Common myeloid progenitor, CD34-positive (primary cell): ENCODE results near the gene RPL13.
"Not testable (repeated sequence)": the region's sequence is repeated elsewhere in the genome, so short reads cannot be mapped to it uniquely, and the experiment has no call there.

ENCODE experiments used
- CTCF ChIA-PET: fragments of 350-600 bp; sonication (Branson Sonifier 250); formaldehyde crosslinking; loops from one replicate; lab custom pipeline; 2021; ENCODE audit warnings: antibody characterized with exemption; lab: Charles Lee
- POLR2A ChIA-PET: fragments of 350-600 bp; sonication (Branson Sonifier 250); formaldehyde crosslinking; loops from one replicate; lab custom pipeline; 2021; ENCODE audit warnings: antibody characterized with exemption; lab: Charles Lee
- DNase-seq, 3 donors: peaks; one replicate each; pipeline versions ENCODE4 v3.0.0 to v3.0.0-alpha.2; 2013
- H3K27ac ChIP-seq, 2 experiments: 1 replicate in 1 of 2; 2 replicates in 1 of 2; pipeline ENCODE4 v1.7.0; 2013; ENCODE audit warnings: inconsistent platforms in 2 of 2, low read length in 2 of 2, mild to moderate bottlenecking in 2 of 2, low read depth in 1 of 2, moderate library complexity in 1 of 2; ENCODE audit not compliant: severe bottlenecking in 2 of 2, insufficient read depth in 1 of 2, poor library complexity in 1 of 2
- H3K27me3 ChIP-seq, 5 experiments: replicated peaks in 2 of 5; 1 replicate in 3 of 5; 2 replicates in 2 of 5; pipeline versions ENCODE4 v1.6.1 to v1.7.0; 2013; ENCODE audit warnings: low read length in 4 of 5, mild to moderate bottlenecking in 2 of 5, moderate library complexity in 2 of 5, inconsistent platforms in 1 of 5; ENCODE audit not compliant: insufficient read depth in 5 of 5, control insufficient read depth in 4 of 5
- H3K36me3 ChIP-seq, 4 experiments: 1 replicate in 2 of 4; 2 replicates in 2 of 4; pipeline versions ENCODE4 v1.6.1 to v1.7.0; 2013; ENCODE audit warnings: low read length in 3 of 4, control low read depth in 1 of 4, mild to moderate bottlenecking in 1 of 4; ENCODE audit not compliant: control insufficient read depth in 4 of 4, insufficient read depth in 4 of 4
- H3K4me1 ChIP-seq, 4 experiments: 1 replicate in 3 of 4; 2 replicates in 1 of 4; pipeline versions ENCODE4 v1.6.1 to v1.7.1; 2013; ENCODE audit warnings: low read length in 3 of 4, mild to moderate bottlenecking in 3 of 4, control low read depth in 1 of 4, inconsistent platforms in 1 of 4, moderate library complexity in 1 of 4; ENCODE audit not compliant: control insufficient read depth in 4 of 4, insufficient read depth in 4 of 4; ENCODE audit errors: control extremely low read depth in 1 of 4
- H3K4me3 ChIP-seq, 7 experiments: 1 replicate in 4 of 7; 2 replicates in 3 of 7; pipeline versions ENCODE4 v1.5.1 to v1.7.0; 2013; ENCODE audit warnings: mild to moderate bottlenecking in 7 of 7, low read length in 6 of 7, moderate library complexity in 6 of 7, inconsistent platforms in 2 of 7, low read depth in 2 of 7, control low read depth in 1 of 7; ENCODE audit not compliant: insufficient read depth in 4 of 7, control insufficient read depth in 1 of 7; ENCODE audit errors: extremely low read depth in 1 of 7
- H3K9me3 ChIP-seq, 5 experiments: 1 replicate in 4 of 5; 2 replicates in 1 of 5; pipeline versions ENCODE4 v1.6.1 to v1.7.1; 2013; ENCODE audit warnings: low read length in 4 of 5, mild to moderate bottlenecking in 2 of 5, inconsistent platforms in 1 of 5, low read depth in 1 of 5, moderate library complexity in 1 of 5; ENCODE audit not compliant: control insufficient read depth in 4 of 5, insufficient read depth in 2 of 5; ENCODE audit errors: control extremely low read depth in 1 of 5
- WGBS: methylation state at CpG from one replicate; pipeline ENCODE4 v1.1.5; 2013; ENCODE audit not compliant: insufficient coverage; 5-methylcytosine and 5-hydroxymethylcytosine counted together

The RPL13 gene

DNA sequence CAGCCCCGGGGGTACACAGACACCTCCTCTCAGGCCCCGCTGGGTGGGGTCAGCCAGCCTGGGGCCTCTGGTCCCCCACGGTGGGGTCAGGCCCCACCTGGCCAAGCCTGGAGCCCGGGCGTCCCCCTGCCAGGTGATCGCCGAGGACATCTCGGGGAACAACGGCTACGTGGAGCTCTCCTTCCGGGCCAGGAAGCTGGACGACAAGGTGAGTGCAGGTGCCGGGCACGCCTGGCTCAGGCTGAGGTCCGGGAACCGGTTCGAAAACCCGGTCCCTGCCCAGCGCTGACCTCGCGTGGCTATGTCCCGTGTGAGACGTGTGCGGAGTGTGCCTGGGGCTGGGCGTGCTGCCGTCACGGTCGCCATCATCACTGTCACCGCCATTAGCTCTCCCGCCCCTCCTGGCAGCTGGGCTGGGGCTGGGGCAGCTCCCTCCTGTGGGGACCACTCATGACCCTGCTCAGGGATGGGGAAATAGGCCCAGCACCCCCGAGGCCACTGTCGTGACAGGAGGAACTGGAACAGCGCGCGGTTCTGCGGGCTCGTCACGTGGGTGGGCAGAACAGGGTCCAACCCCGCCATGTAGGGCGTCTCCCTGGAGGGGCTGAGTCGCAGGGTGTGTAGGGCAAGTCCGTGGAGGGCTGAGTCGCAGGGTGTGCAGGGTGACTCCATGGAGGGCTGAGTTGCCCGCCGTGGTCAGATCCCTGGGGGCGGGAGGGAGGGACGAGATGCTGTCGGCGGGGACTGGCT, 23.6 kb downstream of the RPL13 start:
- ChIA-PET CTCF (interaction anchor here (0.6 kb wide), 1 partner anchor 56 kb away, joined by 3 read pairs; no protein-coding TSS in a partner anchor), POLR2A (interaction anchor here (0.6 kb wide), 1 partner anchor 53 kb away, joined by 3 read pairs; no protein-coding TSS in a partner anchor)
- H3K9me3 ChIP-seq: peaks cover 0 to 3% (median 0%) of the 10 kb centered on the region in 5 experiments
- peaks cover 0 to 7% (median 2%) of the 10 kb centered on the region in 4 experiments for H3K4me1 ChIP-seq
- H3K4me3 ChIP-seq: no peak overlapping the region
- 95% methylated on average over 45 of the region's 49 CpGs for WGBS
- no peaks in the 10 kb centered on the region for H3K27me3 ChIP-seq
- no peak overlapping the region for H3K27ac ChIP-seq
- DNase-seq: no peak
- H3K36me3 ChIP-seq: no peaks in the 10 kb centered on the region

DNA sequence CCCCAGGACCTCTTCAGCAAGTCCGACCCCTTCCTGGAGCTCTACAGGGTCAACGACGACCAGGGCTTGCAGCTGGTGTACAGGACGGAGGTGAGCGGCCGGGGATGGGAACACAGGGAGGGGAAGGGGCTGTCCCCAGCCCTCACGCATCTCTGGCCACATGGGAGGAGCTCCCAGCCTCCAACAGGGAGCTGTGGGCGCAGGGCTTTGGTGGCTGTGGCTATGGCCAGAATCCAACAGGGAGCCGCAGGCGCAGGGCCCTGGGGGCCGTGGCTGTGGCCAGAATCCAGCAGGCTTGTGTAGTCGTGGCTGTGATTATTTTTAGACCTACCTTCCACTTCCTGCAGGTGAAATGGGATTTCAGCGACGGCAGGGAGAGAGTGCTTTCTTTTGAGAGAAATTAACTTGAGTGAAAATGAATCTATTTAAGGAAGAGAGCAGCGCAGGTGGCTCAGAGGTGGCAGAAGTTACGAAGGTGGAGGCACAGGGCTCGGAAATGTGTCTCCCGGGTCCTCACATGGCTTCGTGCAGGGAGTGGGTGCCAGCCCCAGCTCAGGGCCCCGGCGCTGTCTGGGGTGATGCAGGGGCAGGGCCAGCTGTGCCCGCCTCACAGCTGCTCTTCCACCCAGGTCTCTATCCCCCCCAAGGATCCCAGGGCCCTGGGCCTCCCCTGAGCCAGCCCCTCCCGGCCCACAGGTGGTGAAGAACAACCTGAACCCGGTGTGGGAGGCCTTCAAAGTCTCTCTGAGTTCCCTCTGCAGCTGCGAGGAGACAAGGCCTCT, 24.5 kb downstream of the RPL13 start:
- WGBS: 78% methylated on average over 14 of the region's 25 CpGs
- no peak overlapping the region for H3K4me3 ChIP-seq
- DNase-seq: no peak
- no peaks in the 10 kb centered on the region for H3K36me3 ChIP-seq
- H3K27ac ChIP-seq: no peak overlapping the region
- ChIA-PET CTCF (no interaction called here), POLR2A (interaction anchor here (0.6 kb wide), 1 partner anchor 54 kb away, joined by 3 read pairs; no protein-coding TSS in a partner anchor)
- no peaks in the 10 kb centered on the region for H3K9me3 ChIP-seq
- H3K27me3 ChIP-seq: no peaks in the 10 kb centered on the region
- peaks cover 0 to 7% (median 2%) of the 10 kb centered on the region in 4 experiments for H3K4me1 ChIP-seq

DNA sequence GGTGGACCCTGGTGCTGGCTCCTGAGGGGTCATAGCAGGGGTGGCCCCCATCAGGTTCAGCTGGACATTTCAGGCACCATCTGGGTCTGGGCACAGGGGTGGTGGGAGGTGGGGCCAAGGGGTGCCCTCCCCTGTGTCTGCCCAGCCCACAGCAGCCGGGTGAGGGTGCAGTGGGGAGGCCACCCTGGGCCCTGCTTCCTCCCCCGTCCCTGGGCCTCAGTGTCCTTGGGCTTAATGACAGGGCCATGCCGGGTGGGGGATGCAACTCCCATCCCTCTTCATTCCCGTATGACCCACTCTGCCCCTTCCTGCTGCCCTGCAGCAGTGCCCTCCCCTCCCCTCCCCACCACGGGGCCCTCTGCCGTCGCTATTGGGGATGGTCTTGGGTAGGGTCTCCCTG, 25.7 kb downstream of the RPL13 start:
- no peaks in the 10 kb centered on the region for H3K9me3 ChIP-seq
- no peak overlapping the region for H3K4me3 ChIP-seq
- 100% methylated on average over 4 of the region's 7 CpGs for WGBS
- no peaks in the 10 kb centered on the region for H3K27me3 ChIP-seq
- no peak overlapping the region for H3K27ac ChIP-seq
- no peaks in the 10 kb centered on the region for H3K36me3 ChIP-seq
- H3K4me1 ChIP-seq: peaks cover 0 to 7% (median 2%) of the 10 kb centered on the region in 4 experiments
- CTCF ChIA-PET: no interaction called here
- POLR2A ChIA-PET: no interaction called here
- DNase-seq: no peak

DNA sequence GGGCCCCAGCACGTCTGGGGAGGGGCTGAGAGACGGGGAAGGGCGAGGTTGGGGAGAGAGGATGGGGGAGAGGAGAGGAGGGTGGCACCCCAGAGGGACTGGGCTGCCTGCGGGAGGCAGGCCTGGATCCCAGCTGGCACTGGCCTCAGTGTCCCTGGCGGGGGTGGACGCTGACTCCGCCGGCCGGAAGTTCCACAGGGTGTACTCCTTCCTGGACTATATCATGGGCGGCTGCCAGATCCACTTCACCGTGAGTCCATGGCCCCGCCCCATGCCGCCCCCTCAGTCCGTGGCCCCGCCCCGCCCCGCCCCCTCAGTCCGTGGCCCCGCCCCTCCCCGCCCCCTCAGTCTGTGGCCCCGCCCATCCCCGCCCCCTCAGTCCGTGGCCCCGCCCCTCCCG, 26.4 kb downstream of the RPL13 start:
- H3K27ac ChIP-seq: no peak overlapping the region
- no peaks in the 10 kb centered on the region for H3K9me3 ChIP-seq
- H3K36me3 ChIP-seq: no peaks in the 10 kb centered on the region
- 100% methylated on average over 10 of the region's 25 CpGs for WGBS
- peaks cover 0 to 7% (median 1%) of the 10 kb centered on the region in 4 experiments for H3K4me1 ChIP-seq
- CTCF ChIA-PET: no interaction called here
- DNase-seq: no peak
- H3K27me3 ChIP-seq: no peaks in the 10 kb centered on the region
- POLR2A ChIA-PET: no interaction called here
- no peak overlapping the region for H3K4me3 ChIP-seq

DNA sequence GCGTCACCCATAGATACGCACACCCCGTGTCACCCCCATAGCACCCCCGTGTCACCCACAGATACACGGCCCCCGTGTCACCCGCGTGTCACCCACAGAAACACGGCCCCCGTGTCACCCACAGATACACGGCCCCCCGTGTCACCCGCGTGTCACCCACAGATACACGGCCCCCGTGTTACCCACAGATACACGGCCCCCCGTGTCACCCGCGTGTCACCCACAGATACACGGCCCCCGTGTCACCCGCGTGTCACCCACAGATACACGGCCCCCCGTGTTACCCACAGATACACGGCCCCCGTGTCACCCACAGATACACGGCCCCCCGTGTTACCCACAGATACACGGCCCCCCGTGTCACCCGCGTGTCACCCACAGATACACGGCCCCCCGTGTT, 27.2 kb downstream of the RPL13 start:
- POLR2A ChIA-PET, H3K27ac ChIP-seq, H3K36me3 ChIP-seq, H3K9me3 ChIP-seq, H3K4me1 ChIP-seq, H3K27me3 ChIP-seq, H3K4me3 ChIP-seq, CTCF ChIA-PET, DNase-seq: not testable (repeated sequence)
- WGBS: 100% methylated on average over 2 of the region's 36 CpGs

- no peaks in the 10 kb centered on the region for H3K27me3 ChIP-seq
- CTCF ChIA-PET: no interaction called here
- no peaks in the 10 kb centered on the region for H3K36me3 ChIP-seq
- POLR2A ChIA-PET: no interaction called here
- no peak overlapping the region for H3K4me3 ChIP-seq
- H3K4me1 ChIP-seq: no peaks in the 10 kb centered on the region
- DNase-seq: no peak
- no peaks in the 10 kb centered on the region for H3K9me3 ChIP-seq
- 94% methylated on average over 14 of the region's 26 CpGs for WGBS
- no peak overlapping the region for H3K27ac ChIP-seq
These were observed 28.1 kb downstream of the RPL13 start for GRCh38 chr16:89588413-89589109.
